LNCaP clone FGC (cell line): ENCODE data around the gene GIMAP1.
A peak's percentile ranks its signal among the peaks of the same experiment; 100 is the strongest.

Experiments used
- DNase-seq: peaks from one replicate; pipeline ENCODE4 v3.0.0-alpha.2; 2011; ENCODE audit warnings: low read depth
- H3K4me3 ChIP-seq: 2 replicates; pipeline ENCODE4 v1.5.1; 2011; ENCODE audit warnings: mild to moderate bottlenecking, low read depth, low read length, control low read depth
- TF ChIP-seq, protein P1 (sequence below): IDR thresholded peaks from 2 replicates; pipeline ENCODE4 v1.5.1; 2012; ENCODE audit warnings: mild to moderate bottlenecking; ENCODE audit not compliant: control insufficient read depth, insufficient read depth; ENCODE audit errors: extremely low read depth

Gene GIMAP1

DNA sequence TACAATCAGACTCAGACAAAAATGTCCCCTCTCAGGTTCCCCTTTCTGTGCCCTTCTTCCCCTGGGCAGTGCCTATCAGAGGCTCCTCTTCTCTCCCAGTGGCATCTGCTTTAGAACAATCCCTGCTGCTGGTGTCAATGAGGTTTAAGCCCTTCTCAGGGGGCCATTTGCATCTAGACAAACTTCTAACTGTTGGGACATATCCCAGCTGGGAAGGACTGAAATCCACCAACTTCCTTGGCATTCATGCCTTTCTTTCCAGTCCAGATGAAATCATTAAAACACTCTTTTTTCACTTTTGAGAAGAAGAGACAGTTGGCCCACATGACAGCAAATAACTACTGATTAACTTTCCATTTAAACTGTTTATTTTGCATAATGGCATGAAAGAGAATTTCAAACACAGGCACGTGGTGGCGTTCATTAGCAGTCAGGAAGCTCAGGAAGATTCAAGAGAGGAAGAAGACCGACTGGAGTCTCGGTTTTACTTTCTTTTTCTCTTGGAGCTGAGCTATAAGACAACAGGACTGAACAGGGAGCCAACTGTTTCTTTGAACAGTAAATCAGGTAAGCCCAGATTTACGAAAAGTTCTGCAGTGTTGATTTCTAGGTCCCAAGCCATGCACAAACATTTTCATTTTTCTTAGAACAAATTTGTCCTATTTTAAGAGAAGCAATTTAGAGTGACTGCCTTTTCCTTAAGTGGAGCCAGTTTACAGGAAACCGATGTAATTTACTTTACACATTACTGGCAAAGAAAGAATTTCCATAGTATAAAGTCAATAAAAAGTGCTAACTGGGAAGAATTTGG lies 31.0 kb upstream of the GIMAP1 start, which contains the start of gene GIMAP2:
Gene GIMAP2, plus strand, starts transcription at position 488 of the 811 bp plus-strand sequence. CDS start 1,354 bp downstream, outside the sequence.
- peak; percentile 35 for DNase-seq
- H3K4me3 ChIP-seq = peak within 1 kb of the TSS; percentile 43
- TF ChIP-seq, protein P1, sequence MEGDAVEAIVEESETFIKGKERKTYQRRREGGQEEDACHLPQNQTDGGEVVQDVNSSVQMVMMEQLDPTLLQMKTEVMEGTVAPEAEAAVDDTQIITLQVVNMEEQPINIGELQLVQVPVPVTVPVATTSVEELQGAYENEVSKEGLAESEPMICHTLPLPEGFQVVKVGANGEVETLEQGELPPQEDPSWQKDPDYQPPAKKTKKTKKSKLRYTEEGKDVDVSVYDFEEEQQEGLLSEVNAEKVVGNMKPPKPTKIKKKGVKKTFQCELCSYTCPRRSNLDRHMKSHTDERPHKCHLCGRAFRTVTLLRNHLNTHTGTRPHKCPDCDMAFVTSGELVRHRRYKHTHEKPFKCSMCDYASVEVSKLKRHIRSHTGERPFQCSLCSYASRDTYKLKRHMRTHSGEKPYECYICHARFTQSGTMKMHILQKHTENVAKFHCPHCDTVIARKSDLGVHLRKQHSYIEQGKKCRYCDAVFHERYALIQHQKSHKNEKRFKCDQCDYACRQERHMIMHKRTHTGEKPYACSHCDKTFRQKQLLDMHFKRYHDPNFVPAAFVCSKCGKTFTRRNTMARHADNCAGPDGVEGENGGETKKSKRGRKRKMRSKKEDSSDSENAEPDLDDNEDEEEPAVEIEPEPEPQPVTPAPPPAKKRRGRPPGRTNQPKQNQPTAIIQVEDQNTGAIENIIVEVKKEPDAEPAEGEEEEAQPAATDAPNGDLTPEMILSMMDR = peak; percentile 30; the same call in 1 of the 2 replicates

DNA sequence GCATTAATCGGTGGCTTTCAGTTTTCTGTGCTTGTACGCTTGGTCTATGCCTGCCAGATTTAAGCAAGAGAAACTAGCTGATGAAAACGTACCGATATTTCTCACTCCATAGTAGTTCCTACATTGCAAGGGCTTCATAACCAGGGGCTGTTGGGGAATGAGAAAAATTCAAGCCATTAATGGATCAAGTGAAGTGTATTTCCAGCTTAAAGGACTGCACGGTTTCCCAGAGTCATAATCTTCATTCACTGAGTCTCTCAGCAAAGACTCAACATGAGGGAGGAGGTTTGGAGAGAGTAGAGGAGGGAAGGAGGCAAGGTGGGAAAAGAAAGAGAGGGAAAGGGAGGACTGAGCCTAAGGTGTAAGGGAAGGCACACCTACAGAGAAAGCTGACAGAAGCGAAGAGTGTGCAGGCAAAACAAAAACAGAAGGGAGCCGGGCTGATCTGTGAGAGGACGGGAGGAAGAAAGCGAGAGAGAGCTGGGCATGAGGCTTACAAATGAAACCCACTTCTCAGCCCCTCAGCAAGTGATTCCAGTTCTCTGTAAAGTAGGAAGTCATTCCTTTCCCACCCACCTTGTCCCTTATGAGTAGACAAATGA lies 30.3 kb upstream of the GIMAP1 start:
- TF ChIP-seq, protein P1 = no peak
- no peak for DNase-seq
- peak overlapping the region; percentile 43 for H3K4me3 ChIP-seq

DNA sequence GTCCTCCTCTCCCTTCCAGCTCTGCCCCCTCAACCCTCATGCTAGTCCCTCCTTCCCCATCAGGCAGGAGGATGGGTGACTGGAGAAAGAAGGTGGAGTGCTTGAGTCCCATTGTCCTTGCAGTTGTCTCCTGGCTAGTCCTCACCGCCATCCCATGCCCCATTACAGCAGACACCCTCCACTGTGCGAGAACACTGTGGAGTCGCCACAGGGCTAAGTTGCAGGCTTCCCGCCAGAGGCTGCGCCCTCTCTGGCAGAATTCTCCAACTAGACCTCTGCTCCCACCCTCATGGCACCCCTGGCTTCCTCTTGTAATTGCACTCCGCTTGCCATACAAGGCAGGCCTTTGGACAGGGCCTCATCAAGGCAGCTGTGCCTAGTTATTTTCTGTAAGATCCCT lies 27.8 kb upstream of the GIMAP1 start:
- DNase-seq = no peak
- TF ChIP-seq, protein P1 = no peak
- no peak overlapping the region for H3K4me3 ChIP-seq

DNA sequence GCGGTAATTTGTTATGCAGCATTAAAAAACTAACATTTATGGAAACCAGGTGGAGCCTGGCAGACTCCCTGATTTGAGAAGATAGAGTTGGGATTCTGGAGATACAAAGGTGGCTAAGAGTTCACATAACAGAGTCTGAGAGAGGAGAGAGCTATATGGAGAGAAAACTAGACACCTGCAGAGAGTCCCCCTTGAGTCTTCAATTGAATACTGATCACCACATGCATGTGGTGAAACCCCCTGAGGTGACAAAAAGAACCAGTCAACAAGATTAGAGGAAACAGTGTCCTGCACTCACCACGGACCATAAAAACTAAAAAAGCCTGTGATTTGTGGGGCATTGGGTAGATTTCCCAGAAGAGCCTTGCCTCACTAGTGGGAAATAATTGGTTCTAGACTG lies 20.8 kb upstream of the GIMAP1 start:
- no peak overlapping the region for H3K4me3 ChIP-seq
- no peak for DNase-seq
- TF ChIP-seq, protein P1 = no peak

DNA sequence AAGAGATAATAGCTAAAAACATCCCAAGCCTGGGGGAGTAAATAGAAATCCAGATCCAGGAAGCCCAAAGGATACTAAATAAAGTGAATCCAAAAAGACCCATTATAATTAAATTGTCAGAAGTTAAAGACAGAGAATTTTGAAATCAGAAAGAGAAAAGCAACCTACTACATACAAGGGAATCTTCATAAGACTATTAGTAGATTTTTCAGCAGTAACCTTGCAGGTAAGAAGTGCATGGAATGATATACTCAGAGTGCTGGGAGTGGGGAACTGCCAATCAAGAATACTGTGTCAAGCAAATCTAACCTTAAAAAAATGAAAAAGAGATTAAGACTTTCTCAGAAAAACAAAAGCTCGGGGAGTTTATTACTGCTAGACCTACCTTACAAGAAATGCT lies 13.2 kb upstream of the GIMAP1 start:
- no peak overlapping the region for H3K4me3 ChIP-seq
- no peak for DNase-seq
- TF ChIP-seq, protein P1 = no peak

DNA sequence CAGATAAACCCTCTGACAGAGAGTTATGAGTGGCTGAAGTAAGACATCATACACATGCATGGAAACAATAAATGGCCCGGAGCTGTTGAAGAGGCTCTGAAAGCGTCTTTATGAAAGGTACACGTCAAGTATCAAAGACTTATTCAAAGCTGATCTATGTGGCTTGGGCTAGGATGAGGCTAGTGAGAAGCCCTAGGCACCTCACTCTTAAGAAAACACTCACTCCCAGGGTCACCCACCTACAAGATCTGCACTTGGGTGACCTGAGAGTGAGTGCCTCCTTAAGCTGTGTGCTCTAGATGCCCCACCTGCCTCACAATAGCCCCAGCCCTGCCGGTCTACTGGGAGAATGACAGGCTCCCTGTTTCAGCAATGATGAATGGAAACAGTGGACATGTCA lies 1.1 kb upstream of the GIMAP1 start:
- no peak overlapping the region for H3K4me3 ChIP-seq
- DNase-seq = no peak
- TF ChIP-seq, protein P1 = no peak

DNA sequence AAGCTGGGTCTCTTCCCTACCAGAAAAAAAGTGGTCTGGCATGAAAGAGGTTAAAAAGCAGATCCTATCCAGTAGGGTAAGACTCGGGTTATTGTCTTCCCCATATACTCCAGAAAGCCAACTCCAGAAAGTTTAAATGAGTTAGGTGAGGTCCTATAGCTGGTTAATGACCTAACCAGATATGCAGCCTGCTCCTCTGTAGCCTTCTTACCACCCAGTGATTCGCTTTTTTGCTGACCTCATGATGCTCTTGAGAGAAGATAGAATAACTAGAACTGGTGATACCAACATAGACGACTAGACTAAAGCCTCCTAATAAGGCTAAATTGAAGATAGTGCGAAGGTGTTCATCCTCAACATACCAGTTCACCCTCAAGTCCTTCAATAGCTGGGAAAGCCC lies 675 bp upstream of the GIMAP1 start:
- DNase-seq = no peak
- TF ChIP-seq, protein P1 = no peak
- no peak overlapping the region for H3K4me3 ChIP-seq
